Neural progenitor cell (in vitro differentiated cells): Measurements from ENCODE around the gene MYRIP. TPM values are rescaled to one million over a fixed set of nuclear protein-coding genes. Genes with fewer than 3 reads are reported as not detected.
"Not testable (repeated sequence)": the region's sequence is repeated elsewhere in the genome, so short reads cannot be mapped to it uniquely, and the experiment has no call there.

Experiments
- DNase-seq: peaks from one replicate; pipeline ENCODE4 v3.0.0-alpha.2; 2016; ENCODE audit warnings: low spot score
- H2AFZ ChIP-seq: fragments of 200-600 bp; sonication (generic); replicated peaks from 2 replicates; pipeline ENCODE4 v1.6.1; 2016; ENCODE audit warnings: antibody characterized with exemption
- H3F3A ChIP-seq: fragments of 200-600 bp; sonication (generic); 2 replicates; pipeline ENCODE4 v1.6.1; 2016; ENCODE audit warnings: antibody characterized with exemption, low read depth
- H3K27ac ChIP-seq: fragments of 200-600 bp; sonication (generic); 2 replicates; pipeline ENCODE4 v1.5.1; 2016; ENCODE audit warnings: mild to moderate bottlenecking
- H3K27me3 ChIP-seq: fragments of 200-600 bp; sonication (generic); 2 replicates; pipeline ENCODE4 v1.6.1; 2016; ENCODE audit warnings: mild to moderate bottlenecking, moderate library complexity
- H3K36me3 ChIP-seq: fragments of 200-600 bp; sonication (generic); 2 replicates; pipeline ENCODE4 v1.5.1; 2016
- H3K4me1 ChIP-seq: fragments of 200-600 bp; sonication (generic); 2 replicates; pipeline ENCODE4 v1.6.1; 2016; ENCODE audit warnings: mixed run types
- H3K4me2 ChIP-seq: fragments of 200-600 bp; sonication (generic); 2 replicates; pipeline ENCODE4 v1.6.1; 2016
- H3K4me3 ChIP-seq: fragments of 200-600 bp; sonication (generic); 2 replicates; pipeline ENCODE4 v1.5.1; 2016
- H3K79me2 ChIP-seq: fragments of 200-600 bp; sonication (generic); 2 replicates; pipeline ENCODE4 v1.6.1; 2016; ENCODE audit warnings: low read depth
- H3K9ac ChIP-seq: fragments of 200-600 bp; sonication (generic); 2 replicates; pipeline ENCODE4 v1.6.1; 2016
- H3K9me3 ChIP-seq: fragments of 200-600 bp; sonication (generic); 2 replicates; pipeline ENCODE4 v1.5.1; 2016; ENCODE audit warnings: low read depth
- H4K20me1 ChIP-seq: fragments of 200-600 bp; sonication (generic); 2 replicates; pipeline ENCODE4 v1.6.1; 2016; ENCODE audit warnings: low read depth
- H3K27ac Mint-ChIP-seq: 3 replicates; pipeline ENCODE4 v1.8.0; 2021; ENCODE audit warnings: mixed read lengths
- H3K27me3 Mint-ChIP-seq: 2 replicates; pipeline ENCODE4 v1.8.0; 2022; ENCODE audit warnings: low read depth, mild to moderate bottlenecking, inconsistent platforms, moderate library complexity, mixed read lengths; ENCODE audit not compliant: insufficient read depth
- H3K36me3 Mint-ChIP-seq: 3 replicates; pipeline ENCODE4 v1.8.0; 2021; ENCODE audit warnings: mixed read lengths
- H3K4me1 Mint-ChIP-seq: 3 replicates; pipeline ENCODE4 v1.8.0; 2021; ENCODE audit warnings: mixed read lengths
- H3K4me3 Mint-ChIP-seq: 3 replicates; pipeline ENCODE4 v1.8.0; 2021; ENCODE audit warnings: mild to moderate bottlenecking, moderate library complexity, mixed read lengths
- H3K9me3 Mint-ChIP-seq: 3 replicates; pipeline ENCODE4 v1.8.0; 2020; ENCODE audit warnings: mixed read lengths
- EZH2 ChIP-seq: fragments of 200-600 bp; sonication (generic); IDR thresholded peaks from 2 replicates; pipeline ENCODE4 v1.6.1; 2017; ENCODE audit warnings: antibody characterized with exemption, mild to moderate bottlenecking, moderate library complexity
- EZH2phosphoT487 ChIP-seq: fragments of 200-600 bp; sonication (generic); IDR thresholded peaks from 2 replicates; pipeline ENCODE4 v1.6.1; 2017; ENCODE audit warnings: antibody characterized with exemption
- total RNA-seq: library from RNA; depleted of rRNA; stranded (reverse); fragments of >200 nt; gene quantifications from 2 replicates; pipeline ENCODE4 v1.2.3, GENCODE V29; 2015; ENCODE audit warnings: low replicate concordance
- TF ChIP-seq, protein P1 (sequence below): fragments of 200-600 bp; sonication (generic); IDR thresholded peaks from 2 replicates; pipeline ENCODE4 v1.5.1; 2017; ENCODE audit warnings: antibody characterized with exemption, mild to moderate bottlenecking

Gene MYRIP
- total RNA-seq, 1 donor from 2014 or later, result 0.62 TPM

DNA sequence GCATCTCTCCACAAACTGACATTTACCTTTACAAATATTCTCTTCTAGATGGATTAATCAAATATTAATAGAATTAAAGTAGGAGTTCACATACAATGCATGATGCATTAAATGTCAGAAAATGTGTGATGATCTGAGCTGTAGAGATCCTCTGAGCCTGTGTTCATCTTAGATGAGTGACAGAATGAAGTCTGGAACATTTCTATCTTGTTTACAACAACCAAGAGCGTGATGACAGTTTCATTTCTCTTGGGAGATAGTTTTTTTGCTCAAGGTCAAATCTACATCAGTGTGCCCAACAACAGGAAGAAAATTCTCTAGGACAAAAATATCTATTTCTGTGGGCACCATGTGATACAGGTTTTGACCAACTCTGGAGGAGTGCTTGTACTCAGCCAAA, 211.9 kb downstream of the MYRIP start:
- Histone ChIP-seq H3K27me3 (no peaks in the 10 kb centered on the region), H3K4me3 (no peak overlapping the region), H3K79me2 (no peaks in the 10 kb centered on the region), H3K9me3 (no peaks in the 10 kb centered on the region), H3K27ac (no peak overlapping the region), H3K4me1 (no peaks in the 10 kb centered on the region), H3K9ac (no peak overlapping the region), H3K36me3 (no peaks in the 10 kb centered on the region), H2AFZ (no peak overlapping the region), H3F3A (no peaks in the 10 kb centered on the region), H3K4me2 (no peak overlapping the region), H4K20me1 (no peaks in the 10 kb centered on the region)
- Mint-ChIP-seq H3K4me3 (no peak overlapping the region), H3K36me3 (no peaks in the 10 kb centered on the region), H3K27ac (no peak overlapping the region), H3K4me1 (no peaks in the 10 kb centered on the region), H3K9me3 (peaks cover 11% of the 10 kb centered on the region), H3K27me3 (no peaks in the 10 kb centered on the region)
- DNase-seq, result no peak
- TF ChIP-seq EZH2phosphoT487 (no peak), EZH2 (no peak)
- TF ChIP-seq, protein P1, sequence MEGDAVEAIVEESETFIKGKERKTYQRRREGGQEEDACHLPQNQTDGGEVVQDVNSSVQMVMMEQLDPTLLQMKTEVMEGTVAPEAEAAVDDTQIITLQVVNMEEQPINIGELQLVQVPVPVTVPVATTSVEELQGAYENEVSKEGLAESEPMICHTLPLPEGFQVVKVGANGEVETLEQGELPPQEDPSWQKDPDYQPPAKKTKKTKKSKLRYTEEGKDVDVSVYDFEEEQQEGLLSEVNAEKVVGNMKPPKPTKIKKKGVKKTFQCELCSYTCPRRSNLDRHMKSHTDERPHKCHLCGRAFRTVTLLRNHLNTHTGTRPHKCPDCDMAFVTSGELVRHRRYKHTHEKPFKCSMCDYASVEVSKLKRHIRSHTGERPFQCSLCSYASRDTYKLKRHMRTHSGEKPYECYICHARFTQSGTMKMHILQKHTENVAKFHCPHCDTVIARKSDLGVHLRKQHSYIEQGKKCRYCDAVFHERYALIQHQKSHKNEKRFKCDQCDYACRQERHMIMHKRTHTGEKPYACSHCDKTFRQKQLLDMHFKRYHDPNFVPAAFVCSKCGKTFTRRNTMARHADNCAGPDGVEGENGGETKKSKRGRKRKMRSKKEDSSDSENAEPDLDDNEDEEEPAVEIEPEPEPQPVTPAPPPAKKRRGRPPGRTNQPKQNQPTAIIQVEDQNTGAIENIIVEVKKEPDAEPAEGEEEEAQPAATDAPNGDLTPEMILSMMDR, result no peak

DNA sequence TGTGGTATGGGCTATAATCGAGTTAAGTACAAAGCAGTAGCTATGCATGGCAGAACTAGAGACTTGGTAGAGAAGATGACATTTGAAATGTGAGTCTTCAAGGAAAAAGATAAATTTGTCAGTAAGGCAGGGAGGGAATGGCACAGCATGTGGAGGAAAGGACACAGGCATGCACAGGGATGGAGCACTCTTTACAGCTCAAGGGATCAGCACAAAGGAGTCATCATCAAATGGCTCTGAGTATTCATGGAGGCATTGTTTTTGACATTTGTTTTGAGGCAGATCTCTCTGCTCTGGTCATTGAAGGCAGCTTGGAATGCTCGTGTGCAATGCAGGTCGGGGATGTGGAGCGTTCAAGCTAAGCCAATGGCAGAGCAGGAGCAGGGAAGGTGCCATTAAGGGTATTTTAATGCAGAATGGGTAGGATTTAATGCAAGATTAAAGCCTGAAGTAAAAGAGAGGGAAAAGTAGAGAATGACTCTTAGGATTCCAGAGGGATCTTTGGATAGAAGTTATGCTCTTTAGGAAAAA, 213.0 kb downstream of the MYRIP start:
- no peaks in the 10 kb centered on the region for H3K36me3 Mint-ChIP-seq
- Histone ChIP-seq H3K4me3 (no peak overlapping the region), H4K20me1 (no peaks in the 10 kb centered on the region), H3K79me2 (no peaks in the 10 kb centered on the region), H3K27me3 (no peaks in the 10 kb centered on the region), H3K4me2 (no peak overlapping the region), H3F3A (no peaks in the 10 kb centered on the region), H3K36me3 (no peaks in the 10 kb centered on the region), H3K4me1 (no peaks in the 10 kb centered on the region), H3K27ac (no peak overlapping the region), H3K9me3 (no peaks in the 10 kb centered on the region), H2AFZ (no peak overlapping the region), H3K9ac (no peak overlapping the region)
- H3K4me1 Mint-ChIP-seq, result no peaks in the 10 kb centered on the region
- TF ChIP-seq EZH2phosphoT487 (no peak), EZH2 (no peak)
- TF ChIP-seq, protein P1, result no peak
- DNase-seq, result peak; percentile 9
- no peak overlapping the region for H3K4me3 Mint-ChIP-seq
- no peak overlapping the region for H3K27ac Mint-ChIP-seq
- peaks cover 6% of the 10 kb centered on the region for H3K27me3 Mint-ChIP-seq
- peaks cover 20% of the 10 kb centered on the region for H3K9me3 Mint-ChIP-seq

DNA sequence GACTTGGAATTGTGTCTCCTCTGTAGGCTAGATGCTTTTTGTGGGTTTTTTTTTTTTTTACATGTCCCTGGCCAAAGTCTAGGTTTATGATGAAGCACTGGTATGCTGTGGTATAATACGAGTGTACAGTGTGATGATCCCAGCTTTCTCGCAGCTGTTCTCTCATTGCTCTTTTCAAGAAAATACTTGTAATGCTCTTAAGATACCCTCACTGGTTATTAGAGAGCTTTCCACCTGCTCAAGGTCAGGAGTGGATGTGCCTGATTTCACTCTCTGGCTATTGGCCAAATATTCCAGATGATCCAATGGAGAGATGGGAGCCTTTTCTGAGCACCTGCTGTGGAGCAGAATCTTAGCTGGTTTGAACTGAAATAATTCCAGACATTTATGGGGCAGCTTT, 215.1 kb downstream of the MYRIP start:
- H3K36me3 ChIP-seq, result no peaks in the 10 kb centered on the region
- H3K4me3 ChIP-seq, result no peak overlapping the region
- H3K27ac ChIP-seq, result no peak overlapping the region
- no peaks in the 10 kb centered on the region for H4K20me1 ChIP-seq
- DNase-seq, result no peak
- no peaks in the 10 kb centered on the region for H3K36me3 Mint-ChIP-seq
- H3K4me1 ChIP-seq, result no peaks in the 10 kb centered on the region
- TF ChIP-seq EZH2 (no peak), EZH2phosphoT487 (no peak)
- TF ChIP-seq, protein P1, result no peak
- H3K9ac ChIP-seq, result no peak overlapping the region
- no peaks in the 10 kb centered on the region for H3K27me3 ChIP-seq
- H3K4me1 Mint-ChIP-seq, result no peaks in the 10 kb centered on the region
- H3K4me2 ChIP-seq, result no peak overlapping the region
- H2AFZ ChIP-seq, result no peak overlapping the region
- H3K9me3 Mint-ChIP-seq, result peaks cover 20% of the 10 kb centered on the region
- H3K4me3 Mint-ChIP-seq, result no peak overlapping the region
- peaks cover 6% of the 10 kb centered on the region for H3K27me3 Mint-ChIP-seq
- H3K79me2 ChIP-seq, result no peaks in the 10 kb centered on the region
- H3K9me3 ChIP-seq, result no peaks in the 10 kb centered on the region
- no peak overlapping the region for H3K27ac Mint-ChIP-seq
- H3F3A ChIP-seq, result no peaks in the 10 kb centered on the region

DNA sequence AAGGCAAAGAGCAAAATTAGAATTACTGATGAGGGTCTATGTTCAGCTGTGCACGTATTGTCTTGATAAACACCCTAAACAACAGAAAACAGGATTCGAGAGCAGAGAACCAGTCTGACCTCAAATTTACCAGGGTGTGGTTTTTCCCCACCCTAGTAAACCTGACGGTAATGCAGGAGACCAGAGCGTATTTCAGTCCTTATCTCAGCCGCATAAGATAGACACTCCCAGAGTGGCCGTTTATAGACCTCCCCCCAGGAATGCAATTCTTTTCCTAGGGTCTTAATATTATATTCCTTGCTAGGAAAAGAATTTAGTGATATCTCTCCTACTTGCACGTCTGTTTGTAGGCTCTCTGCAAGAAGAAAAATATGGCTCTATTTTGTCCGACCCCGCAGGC, 216.5 kb downstream of the MYRIP start:
- not testable (repeated sequence) for H3K27me3 ChIP-seq, H3K27ac Mint-ChIP-seq, H3K9ac ChIP-seq, H3K27ac ChIP-seq, H3K4me2 ChIP-seq, H3K4me3 ChIP-seq, H3K4me1 ChIP-seq, H3K36me3 ChIP-seq, DNase-seq, H4K20me1 ChIP-seq, H2AFZ ChIP-seq, H3K9me3 ChIP-seq, H3K27me3 Mint-ChIP-seq, H3K4me3 Mint-ChIP-seq, H3K36me3 Mint-ChIP-seq, H3K4me1 Mint-ChIP-seq, H3F3A ChIP-seq, H3K79me2 ChIP-seq
- peaks cover 20% of the 10 kb centered on the region for H3K9me3 Mint-ChIP-seq
